NB4 (cell line): ENCODE measurements around the gene IL9R.
"Not testable (repeated sequence)": the region's sequence is repeated elsewhere in the genome, so short reads cannot be mapped to it uniquely, and the experiment has no call there.

ENCODE experiments used
- DNase-seq: peaks from one replicate; pipeline ENCODE4 v3.0.0; 2010; ENCODE audit warnings: low read depth
- H3K4me3 ChIP-seq: one replicate; pipeline ENCODE4 v1.5.1; 2011; ENCODE audit warnings: mild to moderate bottlenecking, low read depth, low read length, moderate library complexity
- CTCF ChIP-seq: IDR thresholded peaks from one replicate; pipeline ENCODE4 v1.5.1; 2012; ENCODE audit warnings: low read depth, low read length
- MAX ChIP-seq: IDR thresholded peaks from 2 replicates; pipeline ENCODE4 v1.6.1; 2011; ENCODE audit warnings: low read depth, low read length
- MYC ChIP-seq: IDR thresholded peaks from 2 replicates; pipeline ENCODE4 v1.6.1; 2011; ENCODE audit warnings: low read depth, low read length
- POLR2A ChIP-seq: IDR thresholded peaks from 2 replicates; pipeline ENCODE4 v1.6.1; 2011; ENCODE audit warnings: mild to moderate bottlenecking; ENCODE audit not compliant: insufficient read length; ENCODE audit errors: extremely low read depth

IL9R gene

GRCh38 chrX:156004256-156004655 is 6.8 kb downstream of the IL9R start:
- DNase-seq, result no peak
- H3K4me3 ChIP-seq, result no peak overlapping the region
- TF ChIP-seq MAX (no peak), MYC (no peak), CTCF (no peak), POLR2A (no peak)

- DNase-seq, result no peak
- TF ChIP-seq POLR2A (no peak), CTCF (no peak), MYC (no peak), MAX (no peak)
- no peak overlapping the region for H3K4me3 ChIP-seq
Observed at GRCh38 chrX:156004740-156005139, 7.2 kb downstream of the IL9R start.

- no peak overlapping the region for H3K4me3 ChIP-seq
- no peak for DNase-seq
- TF ChIP-seq MAX (no peak), CTCF (no peak), MYC (no peak), POLR2A (no peak)
Observed at GRCh38 chrX:156005144-156005543, 7.6 kb downstream of the IL9R start.

GRCh38 chrX:156006468-156006867 is 9.0 kb downstream of the IL9R start:
- not testable (repeated sequence) for H3K4me3 ChIP-seq, DNase-seq

GRCh38 chrX:156008379-156008778 is 10.9 kb downstream of the IL9R start:
- DNase-seq, H3K4me3 ChIP-seq: not testable (repeated sequence)

GRCh38 chrX:156008915-156009314 is 11.4 kb downstream of the IL9R start:
- no peak for DNase-seq
- no peak overlapping the region for H3K4me3 ChIP-seq
- TF ChIP-seq MYC (no peak), CTCF (no peak)

- not testable (repeated sequence) for H3K4me3 ChIP-seq, DNase-seq
Observed at GRCh38 chrX:156009691-156010090, 12.2 kb downstream of the IL9R start.

- DNase-seq, H3K4me3 ChIP-seq: not testable (repeated sequence)
Observed at GRCh38 chrX:156013286-156013953, 15.9 kb downstream of the IL9R start.

GRCh38 chrX:156019846-156020245 is 22.4 kb downstream of the IL9R start:
- not testable (repeated sequence) for H3K4me3 ChIP-seq, DNase-seq

GRCh38 chrX:156023002-156023401 is 25.5 kb downstream of the IL9R start:
- DNase-seq, H3K4me3 ChIP-seq: not testable (repeated sequence)

GRCh38 chrX:156024949-156025492 is 27.5 kb downstream of the IL9R start:
- H3K4me3 ChIP-seq, DNase-seq: not testable (repeated sequence)

- not testable (repeated sequence) for DNase-seq, H3K4me3 ChIP-seq
Observed at GRCh38 chrX:156028653-156029237, 31.2 kb downstream of the IL9R start.
